HG03139 (cell line): ENCODE data around the gene SNORC.

Source experiments
- ATAC-seq: cut with Tn5 transposase; IDR thresholded peaks from one replicate; pipeline ENCODE4 v1.9.1; 2021; ENCODE audit not compliant: unreplicated experiment

SNORC gene

GRCh38 chr2:232866104-232866503 is 4.0 kb upstream of the SNORC start:
- no peak for ATAC-seq

- no peak for ATAC-seq
Observed at GRCh38 chr2:232869138-232870017, 686 bp upstream of the SNORC start.

DNA sequence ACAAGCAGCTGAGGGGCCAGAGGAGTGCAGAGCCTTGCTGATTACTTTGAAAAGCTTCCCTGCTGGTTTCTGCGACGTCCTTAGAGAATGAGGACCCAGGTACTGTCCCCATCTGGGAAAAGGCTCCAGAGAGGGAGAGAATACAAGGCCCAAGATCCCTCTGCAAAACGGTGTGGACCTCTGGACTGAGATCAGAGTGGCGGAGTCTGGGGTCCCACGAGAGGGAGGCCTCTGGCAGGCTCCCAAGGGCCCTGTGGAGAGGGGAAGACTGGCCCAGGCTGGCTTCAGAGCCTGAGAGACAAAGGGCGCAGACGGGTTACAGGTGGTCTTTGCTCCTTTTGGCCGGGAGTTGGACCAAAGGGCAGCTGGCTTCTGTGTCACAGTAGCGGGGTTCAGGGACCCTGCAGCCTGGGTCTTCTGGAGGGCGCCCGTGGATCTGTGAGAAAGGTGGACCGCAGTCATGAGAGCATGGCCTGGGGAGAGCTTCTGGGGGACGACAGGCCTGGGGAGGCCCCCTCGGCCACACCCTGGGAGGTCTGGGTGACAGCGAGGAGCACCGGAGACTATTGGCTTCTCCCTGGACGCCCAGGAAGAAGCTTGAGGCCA is 805 bp downstream of the SNORC start:
- no peak for ATAC-seq

- ATAC-seq, result no peak
Observed at GRCh38 chr2:232871418-232871834, 1.4 kb downstream of the SNORC start.

DNA sequence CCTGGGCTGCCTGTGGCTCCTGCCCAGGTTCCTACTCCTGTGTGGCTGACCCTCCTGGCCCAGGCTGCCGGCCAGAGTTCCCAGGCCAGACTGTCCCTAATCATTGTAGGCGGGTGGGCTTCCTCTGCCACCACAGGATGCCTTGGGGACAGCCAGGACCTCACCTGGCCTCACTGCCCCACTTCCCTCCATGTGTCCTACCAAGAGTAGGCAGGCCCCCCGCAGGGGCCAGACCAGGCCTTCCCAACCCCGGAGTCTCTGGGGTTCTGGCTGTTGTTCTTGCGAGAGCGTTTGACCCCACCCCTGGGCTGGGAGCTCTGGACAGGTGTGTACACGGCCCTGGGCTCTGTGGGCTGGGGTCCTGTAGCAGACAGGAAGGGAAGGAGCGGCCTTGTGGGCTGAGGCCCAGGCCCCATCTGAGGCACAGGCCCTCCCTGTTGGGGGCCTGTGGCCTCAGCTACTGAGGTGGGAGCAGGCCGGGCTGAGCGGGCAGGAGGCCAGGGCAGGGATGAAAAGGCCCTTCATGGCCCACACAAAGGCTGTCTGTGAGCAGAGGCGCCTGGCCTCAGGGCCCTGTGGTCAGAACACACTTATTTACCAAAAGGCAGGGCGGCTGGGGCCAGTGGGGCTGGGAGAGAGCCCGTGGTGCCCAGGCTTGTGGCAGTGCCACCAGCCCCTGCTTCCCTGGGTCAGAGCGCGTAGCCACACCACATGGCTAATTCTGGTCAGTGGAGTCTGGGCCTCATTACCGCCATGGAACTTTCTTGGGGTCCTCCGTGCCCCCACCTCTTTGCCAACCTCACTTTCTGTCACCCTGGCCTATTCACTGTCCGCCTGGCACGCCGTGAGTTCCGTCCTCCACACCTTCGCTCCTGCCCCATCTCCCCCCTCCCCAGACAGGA is 2.0 kb downstream of the SNORC start:
- ATAC-seq, result no peak

- no peak for ATAC-seq
Observed at GRCh38 chr2:232872826-232873225, 2.8 kb downstream of the SNORC start.

GRCh38 chr2:232873292-232873908 is 3.3 kb downstream of the SNORC start:
- no peak for ATAC-seq

GRCh38 chr2:232873909-232874641 is 4.0 kb downstream of the SNORC start:
- ATAC-seq, result no peak

DNA sequence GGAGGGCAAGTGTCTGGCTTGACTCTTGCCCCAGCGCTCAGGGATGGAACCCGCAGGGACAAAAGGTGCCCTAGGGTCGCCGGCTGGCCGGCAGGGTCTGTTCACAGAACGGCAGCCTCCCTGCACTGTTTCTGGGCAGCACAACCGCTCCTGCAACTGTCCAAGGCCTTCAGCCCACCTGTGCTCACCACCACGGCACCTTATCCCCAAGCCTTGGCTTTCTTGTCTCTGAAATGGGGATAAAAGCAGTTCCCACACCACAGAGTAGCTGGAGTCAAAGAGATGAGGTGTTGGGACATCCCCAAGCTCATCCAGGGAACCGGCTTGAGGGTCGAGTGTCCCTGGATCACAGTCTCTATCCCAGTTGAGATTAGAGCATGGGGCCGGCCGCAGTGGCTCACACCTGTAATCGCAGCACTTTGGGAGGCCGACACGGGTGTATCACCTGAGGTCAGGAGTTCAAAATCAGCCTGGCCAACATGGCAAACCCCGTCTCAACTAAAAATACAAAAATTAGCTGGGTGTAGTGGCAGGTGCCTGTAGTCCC is 4.7 kb downstream of the SNORC start:
- ATAC-seq, result no peak

- ATAC-seq, result no peak
Observed at GRCh38 chr2:232875256-232876121, 5.4 kb downstream of the SNORC start.

DNA sequence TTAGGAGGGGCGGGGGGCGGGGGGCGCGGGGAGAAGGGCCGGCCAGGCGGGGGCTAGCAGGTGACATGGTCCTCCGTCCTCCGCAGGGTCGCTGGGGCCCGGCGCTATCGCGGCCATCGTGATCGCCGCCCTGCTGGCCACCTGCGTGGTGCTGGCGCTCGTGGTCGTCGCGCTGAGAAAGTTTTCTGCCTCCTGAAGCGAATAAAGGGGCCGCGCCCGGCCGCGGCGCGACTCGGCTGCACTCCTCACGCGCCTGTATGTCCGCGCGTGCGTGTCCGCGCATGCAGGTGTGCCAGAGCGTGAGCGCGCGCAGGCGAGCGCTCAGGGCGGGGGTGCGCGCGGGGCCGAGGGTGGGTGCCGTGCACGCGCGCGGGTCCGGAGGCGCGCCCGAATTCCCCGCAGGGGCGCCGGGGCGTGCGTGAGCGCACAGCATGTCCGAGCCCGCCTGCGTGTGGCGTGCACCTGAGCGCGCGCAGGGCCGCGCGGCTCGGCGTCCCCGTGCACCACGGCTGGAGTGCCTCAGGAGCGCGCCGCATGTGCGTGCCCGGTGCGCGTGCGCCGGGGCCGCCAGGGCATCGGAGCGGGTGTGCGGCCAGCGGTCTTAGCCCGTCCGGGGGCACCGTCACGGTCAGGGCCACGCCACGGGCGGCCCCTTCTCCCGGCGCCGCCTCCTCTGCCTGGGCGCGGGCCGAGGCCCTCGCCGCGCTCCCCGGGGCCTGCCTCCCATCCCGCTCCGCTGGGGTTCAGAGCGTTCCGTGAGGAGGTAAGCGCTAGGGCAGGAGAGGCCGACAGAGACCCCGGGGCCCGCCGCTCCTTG is 6.3 kb downstream of the SNORC start:
- ATAC-seq, result no peak

- ATAC-seq, result no peak
Observed at GRCh38 chr2:232876978-232877441, 6.9 kb downstream of the SNORC start.

DNA sequence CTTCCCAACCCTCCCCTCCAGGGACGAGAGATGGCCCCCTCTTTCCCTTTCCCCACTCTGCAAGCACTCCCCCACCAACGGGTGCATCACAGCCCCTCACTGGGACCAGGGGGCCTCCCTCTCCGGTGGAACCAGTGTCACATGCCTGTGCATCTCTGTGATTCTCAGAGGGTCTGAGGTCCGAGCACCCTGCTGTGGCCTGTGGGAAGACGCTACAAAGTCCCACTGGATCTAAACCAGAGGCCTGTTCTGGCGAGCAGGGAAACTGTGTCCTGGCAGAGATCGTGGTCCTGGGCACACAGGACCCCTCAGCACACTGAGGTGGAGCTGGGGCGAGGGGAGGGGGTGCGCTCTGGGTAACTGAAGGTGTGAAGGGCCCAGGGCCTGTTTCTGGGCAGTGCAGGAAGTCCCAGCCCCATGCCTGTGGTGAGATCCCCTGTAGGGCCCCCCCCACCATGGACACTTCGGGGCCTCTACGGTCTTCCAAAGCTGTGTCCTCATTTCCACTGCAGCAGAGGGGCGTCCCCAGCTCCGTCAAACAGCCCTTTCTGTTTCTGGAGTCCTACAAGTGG is 8.0 kb downstream of the SNORC start:
- no peak for ATAC-seq

DNA sequence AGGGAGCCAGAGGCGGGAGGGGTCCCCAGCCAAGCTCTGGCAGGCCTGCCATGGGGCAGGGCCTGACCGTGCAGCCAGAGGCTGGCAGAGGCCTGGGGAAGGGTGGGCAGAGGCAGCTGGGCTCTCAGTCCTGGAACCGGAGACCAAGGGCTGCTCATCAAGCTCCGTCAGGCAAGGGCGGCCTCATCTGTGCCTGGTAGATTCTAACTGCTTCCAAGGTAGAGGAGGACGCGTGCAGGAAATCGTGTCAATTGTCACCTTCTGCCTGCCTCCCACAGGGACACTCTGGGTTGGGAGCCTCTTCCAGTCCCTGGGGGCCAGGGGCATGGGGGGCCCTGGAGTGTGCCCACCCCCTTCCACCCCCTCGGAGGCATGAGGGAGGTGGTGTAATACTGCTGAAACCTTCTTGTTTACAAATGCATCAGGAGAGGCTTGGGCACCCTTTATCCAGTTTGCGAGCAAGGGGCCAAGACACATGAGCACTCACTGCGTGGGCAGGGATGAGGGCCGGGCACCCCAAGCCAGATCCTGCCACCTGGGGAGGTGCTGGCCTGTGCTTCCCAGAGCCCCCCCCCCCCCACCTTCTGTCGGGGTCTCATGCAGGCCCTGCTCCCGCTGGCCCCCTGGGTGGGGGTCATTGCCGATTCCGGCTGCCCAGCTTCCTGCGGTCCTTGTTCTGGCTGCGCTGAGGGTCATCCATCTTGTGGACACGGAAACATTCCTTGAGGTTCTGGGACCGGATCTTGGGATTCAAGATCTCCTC is 9.0 kb downstream of the SNORC start:
- no peak for ATAC-seq

- ATAC-seq, result no peak
Observed at GRCh38 chr2:232879618-232880494, 9.8 kb downstream of the SNORC start.

DNA sequence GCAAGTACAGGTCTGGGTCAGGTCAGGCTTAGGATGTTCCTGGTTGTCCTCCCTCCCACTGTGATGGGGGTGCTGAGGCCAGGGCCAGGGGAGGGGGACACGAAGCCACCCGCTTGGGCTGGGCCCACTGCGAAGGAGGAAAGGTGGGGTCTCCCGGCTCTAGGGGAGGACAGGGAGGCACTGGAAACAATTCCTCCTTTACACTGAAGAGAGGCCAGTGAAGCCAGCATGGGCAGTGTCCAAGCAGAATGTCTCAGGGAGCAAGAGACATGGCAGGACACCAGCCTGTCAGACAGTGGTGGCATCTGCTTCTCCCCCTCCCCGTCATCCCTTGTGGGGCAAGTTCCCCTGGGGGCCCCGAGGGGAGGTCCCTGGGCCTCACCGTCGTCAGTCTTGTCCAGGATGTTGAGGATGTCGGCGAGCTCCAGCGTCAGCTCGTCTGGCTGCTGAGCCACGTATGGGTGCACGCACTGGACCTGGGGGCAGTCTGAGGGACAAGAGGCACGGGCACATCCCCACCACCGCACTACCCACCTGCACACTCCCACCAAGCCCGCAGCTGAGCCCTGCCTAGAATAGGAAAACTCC is 10.8 kb downstream of the SNORC start:
- ATAC-seq, result no peak
